ENCODE data around the gene KISS1. TPM values are rescaled to one million over a fixed set of nuclear protein-coding genes. Genes with fewer than 3 reads are reported as not detected.

Gene KISS1
- polyA plus RNA-seq, 1 of the 3 experiments (the other 2 are of a cell fraction): 0.10 TPM

DNA sequence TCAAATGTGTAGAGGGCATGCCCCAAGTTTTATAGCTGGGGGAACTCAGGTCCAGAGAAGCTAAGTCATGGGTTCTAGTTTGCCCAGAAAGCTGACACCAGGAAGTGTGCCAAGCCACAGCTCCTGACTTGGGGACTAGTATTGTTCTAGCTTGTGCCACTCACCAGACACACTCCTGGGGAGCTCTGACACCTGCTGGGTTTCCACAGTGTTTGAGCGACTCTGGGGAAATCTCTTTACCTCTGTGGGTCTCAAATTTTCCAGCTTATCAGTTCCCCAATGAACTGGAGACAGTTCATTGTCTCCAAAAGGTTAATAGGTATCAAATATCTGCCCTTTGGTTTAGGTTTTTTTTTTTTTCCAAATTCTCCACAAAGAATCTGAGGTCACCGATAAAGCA lies 4.2 kb downstream of the KISS1 start:
- POLR2A ChIA-PET: no interaction called here
- CTCF ChIA-PET: interaction anchor here (1.4 to 4.9 kb wide), 6 partner anchors 15 to 172 kb away, joined by 3 to 31 read pairs (median 14); partner anchors contain the start of gene GOLT1A
- WGBS (ENCODE audit: low lambda C conversion rate): 79% methylated on average over 2 of the region's 2 CpGs

More for the DNA sequence above, 4.2 kb downstream of the KISS1 start:
- H3K4me2 ChIP-seq: no peak overlapping the region
- H2AFZ ChIP-seq (ENCODE audit: low read depth): no peak overlapping the region
- peaks cover 0 to 14% of the 10 kb centered on the region in 2 experiments; a peak in 2 of 4 replicates for H3K4me1 ChIP-seq (ENCODE audit: control insufficient read depth in 1 of 2, insufficient read depth in 2 of 2, low read depth in 1 of 2, low read length in 1 of 2)
- H3K27ac ChIP-seq (ENCODE audit: low read depth in 2 of 2, low read length in 1 of 2): no peak overlapping the region
- H3K79me2 ChIP-seq (ENCODE audit: insufficient read depth): no peaks in the 10 kb centered on the region
- TF ChIP-seq CTCF (IDR thresholded peaks at IDR 0.05) (no peak), POLR2AphosphoS5 (IDR thresholded peaks at IDR 0.05; ENCODE audit: low read depth, low read length) (no peak), TAF1 (IDR thresholded peaks at IDR 0.05; ENCODE audit: borderline replicate concordance, low read depth, low read length) (no peak), RCOR1 (IDR thresholded peaks at IDR 0.05; ENCODE audit: low read length) (no peak), SIN3A (IDR thresholded peaks at IDR 0.05; ENCODE audit: borderline replicate concordance, low read depth, low read length) (no peak), RFX5 (IDR thresholded peaks at IDR 0.05; ENCODE audit: low read length) (no peak), CHD2 (IDR thresholded peaks at IDR 0.05; ENCODE audit: low read length, partially characterized antibody) (no peak), RAD21 (IDR thresholded peaks at IDR 0.05; ENCODE audit: low read length) (no peak), FOXM1 (IDR thresholded peaks at IDR 0.05; ENCODE audit: low read depth) (no peak), NFIC (IDR thresholded peaks at IDR 0.05; ENCODE audit: borderline replicate concordance) (no peak), MXI1 (IDR thresholded peaks at IDR 0.05; ENCODE audit: low read depth, low read length) (no peak), MEF2A (IDR thresholded peaks at IDR 0.05; ENCODE audit: borderline replicate concordance, low read depth) (no peak), SMC3 (IDR thresholded peaks at IDR 0.05; ENCODE audit: low read depth, low read length) (no peak), FOXJ3 (CRISPR knock-in tag; IDR thresholded peaks at IDR 0.05) (no peak), NRF1 (IDR thresholded peaks at IDR 0.05; ENCODE audit: low read depth, low read length) (no peak), EP300 (IDR thresholded peaks at IDR 0.05; ENCODE audit: borderline replicate concordance in 1 of 2, low read depth in 1 of 2, low read length in 1 of 2) (no peak), IRF3 (IDR thresholded peaks at IDR 0.05; ENCODE audit: low read depth, low read length) (no peak)
- TF ChIP-seq, protein P1, sequence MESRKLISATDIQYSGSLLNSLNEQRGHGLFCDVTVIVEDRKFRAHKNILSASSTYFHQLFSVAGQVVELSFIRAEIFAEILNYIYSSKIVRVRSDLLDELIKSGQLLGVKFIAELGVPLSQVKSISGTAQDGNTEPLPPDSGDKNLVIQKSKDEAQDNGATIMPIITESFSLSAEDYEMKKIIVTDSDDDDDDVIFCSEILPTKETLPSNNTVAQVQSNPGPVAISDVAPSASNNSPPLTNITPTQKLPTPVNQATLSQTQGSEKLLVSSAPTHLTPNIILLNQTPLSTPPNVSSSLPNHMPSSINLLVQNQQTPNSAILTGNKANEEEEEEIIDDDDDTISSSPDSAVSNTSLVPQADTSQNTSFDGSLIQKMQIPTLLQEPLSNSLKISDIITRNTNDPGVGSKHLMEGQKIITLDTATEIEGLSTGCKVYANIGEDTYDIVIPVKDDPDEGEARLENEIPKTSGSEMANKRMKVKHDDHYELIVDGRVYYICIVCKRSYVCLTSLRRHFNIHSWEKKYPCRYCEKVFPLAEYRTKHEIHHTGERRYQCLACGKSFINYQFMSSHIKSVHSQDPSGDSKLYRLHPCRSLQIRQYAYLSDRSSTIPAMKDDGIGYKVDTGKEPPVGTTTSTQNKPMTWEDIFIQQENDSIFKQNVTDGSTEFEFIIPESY (IDR thresholded peaks at IDR 0.05; ENCODE audit: borderline replicate concordance, low read depth): no peak
- DNase-seq: no peak
- H3K4me3 ChIP-seq (ENCODE audit: low read depth in 2 of 2, low read length in 1 of 2): no peak overlapping the region
- no peaks in the 10 kb centered on the region; the same call in 1 of the 2 replicates for H3K27me3 ChIP-seq (ENCODE audit: insufficient read depth)
- H3K9me3 ChIP-seq: no peaks in the 10 kb centered on the region
- H3K9me2 ChIP-seq: no peaks in the 10 kb centered on the region
- H3K36me3 ChIP-seq (replicated peaks in 1 of 2; ENCODE audit: control insufficient read depth in 1 of 2, insufficient read depth in 2 of 2, low read length in 1 of 2): no peaks in the 10 kb centered on the region
- H3K9ac ChIP-seq: no peak overlapping the region
- H3F3A ChIP-seq (replicated peaks; ENCODE audit: insufficient read depth): no peaks in the 10 kb centered on the region
- H4K20me1 ChIP-seq (ENCODE audit: insufficient read depth): no peaks in the 10 kb centered on the region

Data from SK-N-SH (cell line).